K562 (cell line): ENCODE results near the gene IL17REL. TPM values are rescaled to one million over a fixed set of nuclear protein-coding genes. Genes with fewer than 3 reads are reported as not detected.

ENCODE experiments used
- ATAC-seq: fragments of 200-7000 bp; cut with Tn5 transposase; 3 replicates; pipeline ENCODE4 v1.9.1; 2020; ENCODE audit warnings: moderate library complexity
- BruUV-seq: library from RNA; stranded (reverse); fragments of 400-500 nt; replicated peaks from 2 replicates; lab custom pipeline; 2021; lab: Mats Ljungman, UMichigan
- CTCF ChIA-PET: fragments of 300-600 bp; formaldehyde crosslinking; extraction: SDS; loops from one replicate; lab custom pipeline; 2021; ENCODE audit warnings: low intra/inter-chr PET ratio; lab: Yijun Ruan, JAX
- POLR2A ChIA-PET: fragments of 300-600, 350-650 bp; sonication (Branson Sonifier 250); formaldehyde crosslinking; extraction: SDS; loops from one replicate; lab custom pipeline; 2021; ENCODE audit warnings: antibody characterized with exemption, inconsistent platforms; lab: Yijun Ruan, JAX
- DNase-seq, 4 experiments: peaks; one replicate each; pipeline versions ENCODE4 v3.0.0 to v3.0.0-alpha.2; 2011 to 2018; ENCODE audit warnings: low spot score in 3 of 4, mixed read lengths in 3 of 4; ENCODE audit errors: extremely low read depth in 1 of 4
- FAIRE-seq: peaks from 2 replicates; lab custom pipeline; 2011; peaks lifted over from hg19 to GRCh38; lab: Jason Lieb, UNC
- H2AFZ ChIP-seq: 2 replicates; pipeline ENCODE4 v1.6.0; 2011; ENCODE audit warnings: low read depth, low read length, control low read depth, inconsistent platforms
- H3K27ac ChIP-seq: fragments of 200-600 bp; 3 replicates; pipeline ENCODE4 v1.8.0; 2011; ENCODE audit warnings: low read depth, mild to moderate bottlenecking, control low read depth, inconsistent platforms, low read length, moderate library complexity, mixed read lengths; ENCODE audit errors: extremely low read depth
- H3K27me3 ChIP-seq, 2 experiments: fragments of 300-600 bp in 1 of 2; 2 replicates in 1 of 2; 3 replicates in 1 of 2; pipeline versions ENCODE4 v1.6.0 to v1.8.0; 2011; ENCODE audit warnings: inconsistent platforms in 2 of 2, low read length in 2 of 2, mild to moderate bottlenecking in 1 of 2, mixed read lengths in 1 of 2, moderate library complexity in 1 of 2; ENCODE audit not compliant: control insufficient read depth in 2 of 2, insufficient read depth in 2 of 2
- H3K36me3 ChIP-seq: fragments of 300-600 bp; 3 replicates; pipeline ENCODE4 v1.8.0; 2011; ENCODE audit warnings: mild to moderate bottlenecking, low read length, inconsistent platforms; ENCODE audit not compliant: control insufficient read depth, insufficient read depth
- H3K4me1 ChIP-seq, 2 experiments: fragments of 200-600 bp in 1 of 2; replicated peaks in 1 of 2; 2 replicates in 1 of 2; 3 replicates in 1 of 2; pipeline versions ENCODE4 v1.5.1 to v1.8.0; 2011; ENCODE audit warnings: inconsistent platforms in 2 of 2, low read length in 2 of 2, mild to moderate bottlenecking in 1 of 2, mixed read lengths in 1 of 2, moderate library complexity in 1 of 2; ENCODE audit not compliant: control insufficient read depth in 2 of 2, insufficient read depth in 2 of 2
- H3K4me2 ChIP-seq: 2 replicates; pipeline ENCODE4 v1.6.1; 2011; ENCODE audit warnings: low read length, control low read depth, inconsistent platforms, mixed read lengths; ENCODE audit not compliant: insufficient read depth
- H3K4me3 ChIP-seq: fragments of 200-600 bp; sonication (generic), shearing (Covaris generic); 2 replicates; pipeline ENCODE4 v1.5.1; 2016; ENCODE audit warnings: control low read depth, inconsistent platforms
- H3K79me2 ChIP-seq: fragments of 200-600 bp; 3 replicates; pipeline ENCODE4 v1.8.0; 2011; ENCODE audit warnings: low read length, inconsistent platforms; ENCODE audit not compliant: control insufficient read depth, insufficient read depth
- H3K9ac ChIP-seq, 2 experiments: 2 replicates each; pipeline versions ENCODE4 v1.6.0 to v1.6.1; 2011; ENCODE audit warnings: low read depth in 2 of 2, low read length in 2 of 2, control low read depth in 1 of 2, inconsistent platforms in 1 of 2, mild to moderate bottlenecking in 1 of 2, mixed read lengths in 1 of 2; ENCODE audit not compliant: insufficient read depth in 1 of 2
- H3K9me1 ChIP-seq: one replicate; pipeline ENCODE4 v1.6.0; 2011; ENCODE audit warnings: inconsistent platforms, mild to moderate bottlenecking, low read length, moderate library complexity; ENCODE audit not compliant: control insufficient read depth, insufficient read depth
- H3K9me3 ChIP-seq: replicated peaks from 2 replicates; pipeline ENCODE4 v1.5.1; 2011; ENCODE audit warnings: low read depth, low read length, inconsistent platforms; ENCODE audit not compliant: control insufficient read depth, insufficient read depth
- H4K20me1 ChIP-seq: replicated peaks from 2 replicates; pipeline ENCODE4 v1.6.1; 2011; ENCODE audit warnings: low read length, inconsistent platforms, mixed read lengths; ENCODE audit not compliant: control insufficient read depth, insufficient read depth
- CHD4 ChIP-seq: fragments of 200-600 bp; sonication (generic); IDR thresholded peaks from 3 replicates; pipeline ENCODE4 v1.6.1; 2012; ENCODE audit warnings: low read depth, mild to moderate bottlenecking, mixed read lengths, low read length, inconsistent platforms; ENCODE audit not compliant: insufficient read depth, insufficient replicate concordance, poor library complexity, severe bottlenecking
- ELF4 ChIP-seq: fragments of 450-650 bp; formaldehyde crosslinking; IDR thresholded peaks from 2 replicates; pipeline ENCODE4 v1.4.0; 2022; ENCODE audit warnings: missing genetic modification characterization
- MXI1 ChIP-seq: IDR thresholded peaks from 2 replicates; pipeline ENCODE4 v1.6.1; 2011; ENCODE audit warnings: low read depth, mild to moderate bottlenecking, improper control_type of control experiment, low read length
- RBFOX2 ChIP-seq: fragments of 200-400 bp; formaldehyde crosslinking; IDR thresholded peaks from 2 replicates; pipeline ENCODE4 v1.6.1; 2017; ENCODE audit warnings: low read depth, mild to moderate bottlenecking, low read length, moderate library complexity
- RBM25 ChIP-seq: fragments of 200-400 bp; formaldehyde crosslinking; IDR thresholded peaks from 2 replicates; pipeline ENCODE4 v1.6.1; 2018; ENCODE audit warnings: low read length, low read depth, moderate library complexity; ENCODE audit not compliant: severe bottlenecking
- SMARCA4 ChIP-seq: fragments of 450-650 bp; IDR thresholded peaks from 2 replicates; pipeline ENCODE4 v1.6.1; 2016
- ZNF124 ChIP-seq: sonication (generic); formaldehyde crosslinking; IDR thresholded peaks from 2 replicates; pipeline ENCODE4 v1.8.1; 2022; ENCODE audit warnings: missing genetic modification reagents
- ZNF699 ChIP-seq: fragments of 250-450 bp; sonication (Bioruptor Pico); IDR thresholded peaks from 2 replicates; pipeline ENCODE4 v1.8.0; 2021; ENCODE audit warnings: mild to moderate bottlenecking, moderate library complexity; ENCODE audit not compliant: insufficient replicate concordance
- ZNF766 ChIP-seq: fragments of 200-800 bp; sonication (Bioruptor generic); conservative IDR thresholded peaks from 2 replicates; pipeline ENCODE4 v1.6.1; 2016; ENCODE audit warnings: missing genetic modification characterization, missing compliant biosample characterization
- WGBS: fragments of 100-300 bp; shearing (Covaris generic); methylation state at CpG from one replicate; pipeline ENCODE4 v1.1.6; 2016; ENCODE audit warnings: low coverage, mixed read lengths; ENCODE audit not compliant: insufficient coverage; ENCODE audit errors: missing lambda C conversion rate; 5-methylcytosine and 5-hydroxymethylcytosine counted together
- in situ Hi-C: fragments of 300-500 bp; cut with MboI; formaldehyde crosslinking; loops from 4 replicates; pipeline ENCODE4 v1.15.0; 2018; ENCODE audit warnings: inconsistent platforms, mixed read lengths
- intact Hi-C: fragments of 100-400 bp; cut with micrococcal nuclease; formaldehyde crosslinking; loops from 2 replicates; pipeline ENCODE4 v1.14.2; 2022
- polyA plus RNA-seq, 8 experiments: library from polyadenylated mRNA; depleted of rRNA in 4 of 8; stranded (reverse) in 5 of 8; unstranded in 3 of 8; fragments of >200 nt; fragmentation: Nextera tagmentation in 2 of 8; fragmentation: Illumina TruSeq in 1 of 8; extraction: Ambion mirVana in 2 of 8; extraction: Trizol in 1 of 8; gene quantifications; 2 replicates each; pipeline versions ENCODE4 v1.2.1 to v1.2.3, GENCODE V29; 2011 to 2014; ENCODE audit warnings: inconsistent platforms in 1 of 8, missing spikeins in 1 of 8
- total RNA-seq, 7 experiments: library from RNA; depleted of rRNA in 6 of 7; stranded (reverse); fragments of >200 nt in 6 of 7; fragmentation: Illumina TruSeq in 2 of 7; extraction: Trizol in 2 of 7; gene quantifications; 2 replicates each; pipeline versions ENCODE4 v1.2.1 to v1.2.3, GENCODE V29; 2011 to 2021; ENCODE audit warnings: low replicate concordance in 1 of 7
- TF ChIP-seq, protein P1 (sequence below), 2 experiments: IDR thresholded peaks in 1 of 2; conservative IDR thresholded peaks in 1 of 2; 2 replicates each; pipeline ENCODE4 v1.6.1; 2016; ENCODE audit warnings: low read depth in 2 of 2, mild to moderate bottlenecking in 1 of 2, missing compliant biosample characterization in 1 of 2, missing genetic modification characterization in 1 of 2, moderate library complexity in 1 of 2
- TF ChIP-seq, protein P2 (sequence below): fragments of 250-450 bp; sonication (Bioruptor Pico); IDR thresholded peaks from 2 replicates; pipeline ENCODE4 v1.4.0; 2020; ENCODE audit warnings: mild to moderate bottlenecking, moderate library complexity
- TF ChIP-seq, protein P3 (sequence below): sonication (generic); formaldehyde crosslinking; IDR thresholded peaks from 2 replicates; pipeline ENCODE4 v1.9.0; 2022; ENCODE audit warnings: mild to moderate bottlenecking, missing genetic modification reagents

IL17REL gene
- total and polyA plus RNA-seq, 9 of the 15 experiments (the other 6 are each of a cell fraction or from before 2014, with no cell fraction given) = 0.05 to 0.42 (median 0.11) TPM; not detected in 4

DNA sequence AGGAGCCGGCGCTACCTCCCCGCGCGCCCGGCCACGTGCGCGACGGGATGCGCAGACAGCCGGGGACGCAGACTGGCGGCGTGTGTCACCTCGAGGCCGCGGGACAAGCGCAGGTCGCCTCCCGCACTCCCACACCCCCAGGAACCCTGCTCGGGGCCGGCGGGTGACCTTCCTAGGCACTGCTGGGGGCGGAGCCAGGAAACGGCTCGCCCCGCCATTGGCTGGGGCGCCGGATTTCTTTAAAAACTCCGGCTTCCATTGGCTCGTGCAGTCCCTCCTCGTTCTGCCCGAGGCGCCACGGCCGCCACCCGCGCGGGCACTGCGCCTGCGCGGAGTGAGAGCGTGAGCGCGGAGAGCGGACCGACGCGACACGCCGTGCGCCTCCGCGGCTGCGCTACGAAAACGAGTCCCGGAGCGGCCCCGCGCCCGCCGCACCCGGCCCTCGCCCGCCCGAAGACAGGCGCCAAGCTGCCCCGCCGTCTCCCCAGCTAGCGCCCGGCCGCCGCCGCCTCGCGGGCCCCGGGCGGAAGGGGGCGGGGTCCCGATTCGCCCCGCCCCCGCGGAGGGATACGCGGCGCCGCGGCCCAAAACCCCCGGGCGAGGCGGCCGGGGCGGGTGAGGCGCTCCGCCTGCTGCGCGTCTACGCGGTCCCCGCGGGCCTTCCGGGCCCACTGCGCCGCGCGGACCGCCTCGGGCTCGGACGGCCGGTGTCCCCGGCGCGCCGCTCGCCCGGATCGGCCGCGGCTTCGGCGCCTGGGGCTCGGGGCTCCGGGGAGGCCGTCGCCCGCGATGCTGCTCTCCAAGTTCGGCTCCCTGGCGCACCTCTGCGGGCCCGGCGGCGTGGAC is 52.2 kb downstream of the IL17REL start, which contains the start of gene PIM3:
TSS of gene PIM3 (plus strand) at position 614 of the 846 bp plus-strand sequence. CDS start at position 790, 176 bp downstream.
- Histone ChIP-seq H3K4me2 (peak within 1 kb of the TSS; percentile 90), H3K79me2 (peaks cover 43% of the 10 kb centered on the region), H4K20me1 (peaks cover 15% of the 10 kb centered on the region), H3K9ac (peak within 1 kb of the TSS; percentile 88 to 97), H3K27me3 (no peaks in the 10 kb centered on the region), H3K9me3 (no peaks in the 10 kb centered on the region), H3K9me1 (no peaks in the 10 kb centered on the region), H3K27ac (peak within 1 kb of the TSS; percentile 94), H3K4me3 (peak within 1 kb of the TSS; percentile 76), H3K4me1 (peaks cover 20 to 86% of the 10 kb centered on the region in 2 experiments), H2AFZ (peak within 1 kb of the TSS; percentile 70), H3K36me3 (peaks cover 34% of the 10 kb centered on the region; the same call in 1 of the 3 replicates)
- in situ Hi-C loops = no loop called here
- DNase-seq = peak; percentile 89 to 96 (median 92)
- under 1% methylated on average over 38 of the region's 137 CpGs for WGBS
- intact Hi-C loops = no loop called here
- CTCF ChIA-PET = interaction anchor here (0.6 kb wide), 1 partner anchor 41 kb away, joined by 3 read pairs; no protein-coding TSS in a partner anchor
- POLR2A ChIA-PET = interaction anchor here (1.0 to 2.9 kb wide), 2 partner anchors 9 to 13 kb away, joined by 3 to 10 read pairs; no protein-coding TSS in a partner anchor
- peak; percentile 81 for FAIRE-seq
- BruUV-seq = no TSS peak
- peak; percentile 87 for ATAC-seq
- no peak for TF ChIP-seq ZNF699 (CRISPR knock-in tag)
- TF ChIP-seq, protein P1, sequence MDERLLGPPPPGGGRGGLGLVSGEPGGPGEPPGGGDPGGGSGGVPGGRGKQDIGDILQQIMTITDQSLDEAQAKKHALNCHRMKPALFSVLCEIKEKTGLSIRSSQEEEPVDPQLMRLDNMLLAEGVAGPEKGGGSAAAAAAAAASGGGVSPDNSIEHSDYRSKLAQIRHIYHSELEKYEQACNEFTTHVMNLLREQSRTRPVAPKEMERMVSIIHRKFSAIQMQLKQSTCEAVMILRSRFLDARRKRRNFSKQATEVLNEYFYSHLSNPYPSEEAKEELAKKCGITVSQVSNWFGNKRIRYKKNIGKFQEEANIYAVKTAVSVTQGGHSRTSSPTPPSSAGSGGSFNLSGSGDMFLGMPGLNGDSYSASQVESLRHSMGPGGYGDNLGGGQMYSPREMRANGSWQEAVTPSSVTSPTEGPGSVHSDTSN (CRISPR knock-in tag; IDR thresholded peaks at IDR 0.05; ENCODE audit: low read depth) = no peak
- TF ChIP-seq, protein P1 (tag; conservative IDR thresholded peaks at IDR 0.05; ENCODE audit: low read depth) = no peak
- TF ChIP-seq RBM25 = peak; percentile 88
- no peak for TF ChIP-seq CHD4
- no peak for TF ChIP-seq ZNF124 (CRISPR knock-in tag)
- peak; percentile 91 for TF ChIP-seq RBFOX2
- no peak for TF ChIP-seq ELF4 (CRISPR knock-in tag)
- TF ChIP-seq, protein P2, sequence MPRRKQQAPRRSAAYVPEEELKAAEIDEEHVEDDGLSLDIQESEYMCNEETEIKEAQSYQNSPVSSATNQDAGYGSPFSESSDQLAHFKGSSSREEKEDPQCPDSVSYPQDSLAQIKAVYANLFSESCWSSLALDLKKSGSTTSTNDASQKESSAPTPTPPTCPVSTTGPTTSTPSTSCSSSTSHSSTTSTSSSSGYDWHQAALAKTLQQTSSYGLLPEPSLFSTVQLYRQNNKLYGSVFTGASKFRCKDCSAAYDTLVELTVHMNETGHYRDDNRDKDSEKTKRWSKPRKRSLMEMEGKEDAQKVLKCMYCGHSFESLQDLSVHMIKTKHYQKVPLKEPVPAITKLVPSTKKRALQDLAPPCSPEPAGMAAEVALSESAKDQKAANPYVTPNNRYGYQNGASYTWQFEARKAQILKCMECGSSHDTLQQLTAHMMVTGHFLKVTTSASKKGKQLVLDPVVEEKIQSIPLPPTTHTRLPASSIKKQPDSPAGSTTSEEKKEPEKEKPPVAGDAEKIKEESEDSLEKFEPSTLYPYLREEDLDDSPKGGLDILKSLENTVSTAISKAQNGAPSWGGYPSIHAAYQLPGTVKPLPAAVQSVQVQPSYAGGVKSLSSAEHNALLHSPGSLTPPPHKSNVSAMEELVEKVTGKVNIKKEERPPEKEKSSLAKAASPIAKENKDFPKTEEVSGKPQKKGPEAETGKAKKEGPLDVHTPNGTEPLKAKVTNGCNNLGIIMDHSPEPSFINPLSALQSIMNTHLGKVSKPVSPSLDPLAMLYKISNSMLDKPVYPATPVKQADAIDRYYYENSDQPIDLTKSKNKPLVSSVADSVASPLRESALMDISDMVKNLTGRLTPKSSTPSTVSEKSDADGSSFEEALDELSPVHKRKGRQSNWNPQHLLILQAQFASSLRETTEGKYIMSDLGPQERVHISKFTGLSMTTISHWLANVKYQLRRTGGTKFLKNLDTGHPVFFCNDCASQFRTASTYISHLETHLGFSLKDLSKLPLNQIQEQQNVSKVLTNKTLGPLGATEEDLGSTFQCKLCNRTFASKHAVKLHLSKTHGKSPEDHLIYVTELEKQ (CRISPR knock-in tag) = no peak
- no peak for TF ChIP-seq MXI1
- no peak for TF ChIP-seq SMARCA4
- TF ChIP-seq, protein P3, sequence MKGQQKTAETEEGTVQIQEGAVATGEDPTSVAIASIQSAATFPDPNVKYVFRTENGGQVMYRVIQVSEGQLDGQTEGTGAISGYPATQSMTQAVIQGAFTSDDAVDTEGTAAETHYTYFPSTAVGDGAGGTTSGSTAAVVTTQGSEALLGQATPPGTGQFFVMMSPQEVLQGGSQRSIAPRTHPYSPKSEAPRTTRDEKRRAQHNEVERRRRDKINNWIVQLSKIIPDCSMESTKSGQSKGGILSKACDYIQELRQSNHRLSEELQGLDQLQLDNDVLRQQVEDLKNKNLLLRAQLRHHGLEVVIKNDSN (CRISPR knock-in tag) = peak; percentile 71
- 0 out of 2 replicates have a peak, but pooled peaks have one; percentile 52 for TF ChIP-seq ZNF766 (CRISPR knock-in tag)
